NCI-H526 treated with DMSO at 0.1 percent for 48 hours (cell line): ENCODE results near the gene GPR50.

Source experiments
- DNase-seq: peaks from one replicate; lab custom pipeline; 2025; lab: John Stamatoyannopoulos, UW

Gene GPR50

GRCh38 chrX:151227627-151228026, 51.2 kb downstream of the GPR50 start:
- DNase-seq = no peak

GRCh38 chrX:151228935-151229334, 52.6 kb downstream of the GPR50 start:
- no peak for DNase-seq
